NB4 (cell line): Measurements from ENCODE around the gene RPS6KA5.
"Not testable (repeated sequence)": the region's sequence is repeated elsewhere in the genome, so short reads cannot be mapped to it uniquely, and the experiment has no call there.

Experiments
- DNase-seq: peaks from one replicate; pipeline ENCODE4 v3.0.0; 2010; ENCODE audit warnings: low read depth
- H3K4me3 ChIP-seq: one replicate; pipeline ENCODE4 v1.5.1; 2011; ENCODE audit warnings: mild to moderate bottlenecking, low read depth, low read length, moderate library complexity
- MYC ChIP-seq: IDR thresholded peaks from 2 replicates; pipeline ENCODE4 v1.6.1; 2011; ENCODE audit warnings: low read depth, low read length
- POLR2A ChIP-seq: IDR thresholded peaks from 2 replicates; pipeline ENCODE4 v1.6.1; 2011; ENCODE audit warnings: mild to moderate bottlenecking; ENCODE audit not compliant: insufficient read length; ENCODE audit errors: extremely low read depth
- TF ChIP-seq, protein P1 (sequence below): IDR thresholded peaks from 2 replicates; pipeline ENCODE4 v1.6.1; 2011; ENCODE audit warnings: low read depth, low read length
- TF ChIP-seq, protein P2 (sequence below): IDR thresholded peaks from one replicate; pipeline ENCODE4 v1.5.1; 2012; ENCODE audit warnings: low read depth, low read length

The RPS6KA5 gene

DNA sequence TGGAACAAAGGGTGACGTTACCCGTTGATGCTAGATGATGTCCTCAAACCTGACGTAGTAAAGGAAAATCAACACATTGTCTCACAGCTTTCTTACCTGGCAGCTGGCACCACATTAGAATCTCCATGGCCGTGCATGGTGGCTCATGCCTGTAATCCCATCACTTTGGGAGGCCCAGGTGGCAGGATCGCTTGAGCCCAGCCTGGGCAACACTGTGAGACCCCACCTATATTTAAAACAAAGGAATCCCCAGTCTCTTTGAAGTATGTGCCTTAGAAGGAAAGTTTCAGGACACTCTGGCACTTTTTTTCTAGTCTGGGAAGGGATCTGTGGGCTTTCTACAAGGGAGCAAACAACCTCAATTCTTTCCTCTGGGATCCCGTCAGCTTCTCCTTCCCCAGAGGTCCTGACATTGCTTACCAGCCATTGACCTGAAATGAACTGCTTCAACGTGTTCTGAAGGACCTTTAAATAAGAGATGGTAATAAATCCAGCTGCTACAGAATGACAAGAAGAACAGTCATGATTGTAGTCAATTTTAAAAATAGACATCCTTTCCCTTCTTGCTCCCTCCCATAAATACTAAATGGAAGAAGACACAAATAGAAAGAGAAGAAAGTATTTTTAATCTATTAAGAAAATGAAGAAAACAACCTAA lies 210.5 kb downstream of the RPS6KA5 start:
- H3K4me3 ChIP-seq = no peak overlapping the region
- DNase-seq = no peak
- no peak for TF ChIP-seq MYC

DNA sequence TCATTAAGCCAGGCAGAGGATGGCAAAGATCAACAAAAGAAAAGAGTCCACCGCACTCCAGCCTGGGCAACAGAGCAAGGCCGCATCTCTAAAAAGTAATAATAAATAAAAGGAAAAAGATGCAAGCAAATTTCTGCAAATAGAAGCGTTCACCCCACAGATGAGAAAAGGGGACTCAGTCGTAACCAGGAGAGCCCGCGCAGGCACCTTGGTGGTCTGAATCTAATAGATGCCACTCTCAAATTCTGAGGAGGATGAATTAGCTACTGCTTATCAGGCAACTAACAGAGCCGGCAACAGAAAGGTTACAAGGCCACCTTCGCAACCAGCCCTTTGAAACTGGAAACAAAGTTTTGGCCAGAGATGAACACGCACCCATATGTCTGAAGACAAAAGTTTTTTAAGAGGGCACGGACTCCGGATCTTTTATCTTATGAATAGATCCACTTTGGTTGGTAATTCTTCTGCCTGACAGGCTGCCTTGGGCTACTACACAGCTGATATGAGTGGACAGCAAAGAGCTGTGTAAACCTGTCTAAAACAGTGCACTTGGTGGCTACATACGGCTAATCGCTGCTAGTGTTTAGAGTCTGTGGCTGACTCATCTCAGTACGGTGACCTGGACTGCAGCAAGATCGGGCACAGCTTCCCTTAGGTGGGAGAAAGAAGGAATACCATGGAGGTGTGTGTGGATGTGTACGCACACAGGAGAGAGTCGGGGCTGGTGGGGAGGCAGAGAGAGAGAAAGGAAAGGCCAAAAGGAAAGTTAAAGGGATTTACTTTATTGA lies 211.3 kb downstream of the RPS6KA5 start:
- TF ChIP-seq MYC (no peak), POLR2A (no peak)
- TF ChIP-seq, protein P1, sequence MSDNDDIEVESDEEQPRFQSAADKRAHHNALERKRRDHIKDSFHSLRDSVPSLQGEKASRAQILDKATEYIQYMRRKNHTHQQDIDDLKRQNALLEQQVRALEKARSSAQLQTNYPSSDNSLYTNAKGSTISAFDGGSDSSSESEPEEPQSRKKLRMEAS = no peak
- TF ChIP-seq, protein P2, sequence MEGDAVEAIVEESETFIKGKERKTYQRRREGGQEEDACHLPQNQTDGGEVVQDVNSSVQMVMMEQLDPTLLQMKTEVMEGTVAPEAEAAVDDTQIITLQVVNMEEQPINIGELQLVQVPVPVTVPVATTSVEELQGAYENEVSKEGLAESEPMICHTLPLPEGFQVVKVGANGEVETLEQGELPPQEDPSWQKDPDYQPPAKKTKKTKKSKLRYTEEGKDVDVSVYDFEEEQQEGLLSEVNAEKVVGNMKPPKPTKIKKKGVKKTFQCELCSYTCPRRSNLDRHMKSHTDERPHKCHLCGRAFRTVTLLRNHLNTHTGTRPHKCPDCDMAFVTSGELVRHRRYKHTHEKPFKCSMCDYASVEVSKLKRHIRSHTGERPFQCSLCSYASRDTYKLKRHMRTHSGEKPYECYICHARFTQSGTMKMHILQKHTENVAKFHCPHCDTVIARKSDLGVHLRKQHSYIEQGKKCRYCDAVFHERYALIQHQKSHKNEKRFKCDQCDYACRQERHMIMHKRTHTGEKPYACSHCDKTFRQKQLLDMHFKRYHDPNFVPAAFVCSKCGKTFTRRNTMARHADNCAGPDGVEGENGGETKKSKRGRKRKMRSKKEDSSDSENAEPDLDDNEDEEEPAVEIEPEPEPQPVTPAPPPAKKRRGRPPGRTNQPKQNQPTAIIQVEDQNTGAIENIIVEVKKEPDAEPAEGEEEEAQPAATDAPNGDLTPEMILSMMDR = no peak
- DNase-seq = no peak
- H3K4me3 ChIP-seq = no peak overlapping the region

GRCh38 chr14:90846511-90846910 lies 213.9 kb downstream of the RPS6KA5 start:
- DNase-seq = peak; percentile 24
- TF ChIP-seq MYC (no peak), POLR2A (no peak)
- TF ChIP-seq, protein P1 = no peak
- TF ChIP-seq, protein P2 = no peak
- H3K4me3 ChIP-seq = no peak overlapping the region

DNA sequence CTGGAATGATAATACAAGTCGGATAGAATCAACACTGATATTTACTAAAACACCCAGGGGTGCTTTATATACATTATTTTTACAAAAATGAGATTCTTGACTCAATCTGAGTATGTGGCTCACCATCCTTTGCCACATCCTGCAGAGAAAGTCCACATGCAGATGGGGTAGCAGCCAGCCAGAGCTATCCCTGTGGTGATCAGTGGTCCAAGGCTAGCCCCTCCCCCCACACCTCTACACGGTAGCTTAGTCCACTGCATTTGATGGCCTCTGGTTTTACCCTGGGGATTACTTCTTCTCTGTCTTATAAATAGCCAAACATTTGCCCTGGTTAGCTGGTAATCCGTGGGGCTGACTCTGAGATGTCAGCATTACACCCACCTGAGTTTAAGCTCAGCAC lies 216.1 kb downstream of the RPS6KA5 start:
- TF ChIP-seq, protein P1 = no peak
- no peak for TF ChIP-seq POLR2A
- TF ChIP-seq, protein P2 = no peak
- no peak for TF ChIP-seq MYC
- H3K4me3 ChIP-seq = no peak overlapping the region
- DNase-seq = no peak

- peak; percentile 52 for DNase-seq
- TF ChIP-seq MYC (peak; percentile 40; the same call in 1 of the 2 replicates), POLR2A (no peak)
- TF ChIP-seq, protein P2 = no peak
- TF ChIP-seq, protein P1 = peak; percentile 59
- H3K4me3 ChIP-seq = no peak overlapping the region
Measured at GRCh38 chr14:90842726-90843125, 217.7 kb downstream of the RPS6KA5 start.

DNA sequence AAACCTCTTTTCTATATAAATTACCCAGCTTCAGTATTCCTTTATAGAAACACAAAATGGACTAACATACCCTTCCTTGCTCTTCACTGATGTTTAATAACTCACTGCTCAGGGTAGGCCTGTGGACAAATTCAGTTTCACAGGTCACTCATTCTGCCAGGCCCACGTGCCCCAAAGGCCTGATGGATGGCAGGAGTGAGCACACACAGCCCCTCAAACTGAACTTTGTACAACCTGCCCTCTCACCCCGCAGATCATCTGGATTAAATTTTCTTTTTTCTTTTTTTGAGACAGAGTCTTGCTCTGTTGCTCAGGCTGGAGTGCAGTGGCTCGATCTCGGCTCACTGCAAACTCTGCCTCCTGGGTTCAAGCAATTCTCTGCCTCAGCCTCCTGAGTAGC lies 219.8 kb downstream of the RPS6KA5 start:
- H3K4me3 ChIP-seq = not testable (repeated sequence)

GRCh38 chr14:90839889-90840266 lies 220.6 kb downstream of the RPS6KA5 start:
- no peak overlapping the region for H3K4me3 ChIP-seq
- no peak for DNase-seq
- TF ChIP-seq, protein P1 = no peak
- TF ChIP-seq MYC (no peak), POLR2A (no peak)
- TF ChIP-seq, protein P2 = no peak

More for the DNA sequence above, 219.8 kb downstream of the RPS6KA5 start:
- DNase-seq = not testable (repeated sequence)
